ENCODE results near the gene AKT3. TPM values are rescaled to one million over a fixed set of nuclear protein-coding genes. Genes with fewer than 3 reads are reported as not detected.
"Not testable (repeated sequence)": the region's sequence is repeated elsewhere in the genome, so short reads cannot be mapped to it uniquely, and the experiment has no call there.

AKT3 gene
- total RNA-seq, 2 experiments from 2014 or later: 80.4 to 88.5 TPM

DNA sequence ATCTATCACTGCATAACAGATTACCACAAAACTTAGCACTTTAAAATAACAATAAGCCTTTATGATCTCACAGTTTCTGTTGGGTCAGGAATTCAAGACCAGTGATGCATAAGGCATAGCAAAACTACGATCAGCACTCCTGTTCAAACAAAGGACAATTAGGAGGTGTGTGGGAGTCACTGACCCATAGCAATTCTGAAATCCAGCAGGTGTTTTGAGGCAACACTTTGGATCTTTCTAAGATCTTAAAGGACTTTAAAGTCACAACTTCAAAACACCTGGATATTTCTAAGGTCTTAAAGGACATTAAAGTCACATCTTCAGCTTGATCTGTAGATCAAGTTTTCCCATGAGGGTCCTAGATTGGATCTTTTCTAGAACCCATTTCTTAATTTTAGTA lies 35.3 kb downstream of the AKT3 start:
- Histone ChIP-seq H3K36me3 (ENCODE audit: insufficient read depth, low read length) (peaks cover 3% of the 10 kb centered on the region), H3K4me1 (ENCODE audit: insufficient read depth, low read length) (no peaks in the 10 kb centered on the region), H3K27me3 (ENCODE audit: control insufficient read depth in 1 of 2, insufficient read depth in 2 of 2, low read length in 2 of 2) (no peaks in the 10 kb centered on the region), H3K4me3 (ENCODE audit: low read length) (no peak overlapping the region), H3K27ac (ENCODE audit: low read depth in 1 of 2, low read length in 2 of 2) (no peak overlapping the region), H3K9me3 (ENCODE audit: control insufficient read depth in 1 of 2, insufficient read depth in 1 of 2, low read length in 2 of 2) (peaks cover 10 to 14% of the 10 kb centered on the region in 2 experiments)
- TF ChIP-seq, protein P1, sequence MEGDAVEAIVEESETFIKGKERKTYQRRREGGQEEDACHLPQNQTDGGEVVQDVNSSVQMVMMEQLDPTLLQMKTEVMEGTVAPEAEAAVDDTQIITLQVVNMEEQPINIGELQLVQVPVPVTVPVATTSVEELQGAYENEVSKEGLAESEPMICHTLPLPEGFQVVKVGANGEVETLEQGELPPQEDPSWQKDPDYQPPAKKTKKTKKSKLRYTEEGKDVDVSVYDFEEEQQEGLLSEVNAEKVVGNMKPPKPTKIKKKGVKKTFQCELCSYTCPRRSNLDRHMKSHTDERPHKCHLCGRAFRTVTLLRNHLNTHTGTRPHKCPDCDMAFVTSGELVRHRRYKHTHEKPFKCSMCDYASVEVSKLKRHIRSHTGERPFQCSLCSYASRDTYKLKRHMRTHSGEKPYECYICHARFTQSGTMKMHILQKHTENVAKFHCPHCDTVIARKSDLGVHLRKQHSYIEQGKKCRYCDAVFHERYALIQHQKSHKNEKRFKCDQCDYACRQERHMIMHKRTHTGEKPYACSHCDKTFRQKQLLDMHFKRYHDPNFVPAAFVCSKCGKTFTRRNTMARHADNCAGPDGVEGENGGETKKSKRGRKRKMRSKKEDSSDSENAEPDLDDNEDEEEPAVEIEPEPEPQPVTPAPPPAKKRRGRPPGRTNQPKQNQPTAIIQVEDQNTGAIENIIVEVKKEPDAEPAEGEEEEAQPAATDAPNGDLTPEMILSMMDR (IDR thresholded peaks at IDR 0.05): no peak
- Mint-ChIP-seq H3K27ac (no peak overlapping the region), H3K4me1 (ENCODE audit: low read depth) (peaks cover 20% of the 10 kb centered on the region), H3K36me3 (ENCODE audit: low read depth) (peaks cover 71% of the 10 kb centered on the region), H3K4me3 (no peak overlapping the region), H3K9me3 (peaks cover 8% of the 10 kb centered on the region), H3K27me3 (no peaks in the 10 kb centered on the region)
- POLR2A ChIA-PET: interaction anchor here (0.8 kb wide), 1 partner anchor 23 kb away, joined by 3 read pairs; no protein-coding TSS in a partner anchor
- CTCF ChIA-PET: interaction anchor here (1.0 to 1.1 kb wide), 2 partner anchors 9 to 10 kb away, joined by 3 to 4 read pairs; no protein-coding TSS in a partner anchor
- intact Hi-C loops (cut with DNase I, micrococcal nuclease): no loop called here
- no peak for ATAC-seq (ENCODE audit: poor library complexity)
- no peak for DNase-seq

DNA sequence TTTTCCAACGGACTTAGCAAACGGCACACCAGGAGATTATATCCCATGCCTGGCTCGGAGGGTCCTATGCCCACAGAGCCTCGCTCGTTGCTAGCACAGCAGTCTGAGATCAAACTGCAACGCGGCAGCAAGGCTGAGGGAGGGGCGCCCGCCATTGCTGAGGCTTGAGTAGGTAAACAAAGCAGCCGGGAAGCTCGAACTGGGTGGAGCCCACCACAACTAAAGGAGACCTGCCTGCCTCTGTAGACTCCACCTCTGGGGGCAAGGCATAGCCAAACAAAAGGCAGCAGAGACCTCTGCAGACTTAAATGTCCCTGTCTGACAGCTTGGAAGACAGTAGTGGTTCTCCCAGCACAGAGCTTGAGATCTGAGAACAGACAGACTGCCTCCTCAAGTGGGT lies 42.7 kb downstream of the AKT3 start:
- H3K27me3 Mint-ChIP-seq; H3K27ac ChIP-seq (ENCODE audit: low read depth in 1 of 2, low read length in 2 of 2); CTCF ChIA-PET; H3K27me3 ChIP-seq (ENCODE audit: control insufficient read depth in 1 of 2, insufficient read depth in 2 of 2, low read length in 2 of 2); ATAC-seq (ENCODE audit: poor library complexity); H3K9me3 Mint-ChIP-seq; H3K36me3 ChIP-seq (ENCODE audit: insufficient read depth, low read length); H3K9me3 ChIP-seq (ENCODE audit: control insufficient read depth in 1 of 2, insufficient read depth in 1 of 2, low read length in 2 of 2); H3K4me3 ChIP-seq (ENCODE audit: low read length): not testable (repeated sequence)
- peak overlapping the region; percentile 79 for H3K27ac Mint-ChIP-seq
- intact Hi-C loops (cut with DNase I, micrococcal nuclease): loop anchor here (5.0 kb wide), 1 partner anchor 40 kb away; no protein-coding TSS in a partner anchor
- H3K4me1 ChIP-seq (ENCODE audit: insufficient read depth, low read length): peaks cover 27% of the 10 kb centered on the region
- H3K4me3 Mint-ChIP-seq: peak overlapping the region; percentile 12
- peaks cover 77% of the 10 kb centered on the region for H3K4me1 Mint-ChIP-seq (ENCODE audit: low read depth)
- peak in 12 of 14 experiments; percentile 5 to 56 (median 28) for DNase-seq
- H3K36me3 Mint-ChIP-seq (ENCODE audit: low read depth): peaks cover 68% of the 10 kb centered on the region
- POLR2A ChIA-PET: interaction anchor here (1.2 kb wide), 1 partner anchor 240 kb away, joined by 3 read pairs; no protein-coding TSS in a partner anchor

DNA sequence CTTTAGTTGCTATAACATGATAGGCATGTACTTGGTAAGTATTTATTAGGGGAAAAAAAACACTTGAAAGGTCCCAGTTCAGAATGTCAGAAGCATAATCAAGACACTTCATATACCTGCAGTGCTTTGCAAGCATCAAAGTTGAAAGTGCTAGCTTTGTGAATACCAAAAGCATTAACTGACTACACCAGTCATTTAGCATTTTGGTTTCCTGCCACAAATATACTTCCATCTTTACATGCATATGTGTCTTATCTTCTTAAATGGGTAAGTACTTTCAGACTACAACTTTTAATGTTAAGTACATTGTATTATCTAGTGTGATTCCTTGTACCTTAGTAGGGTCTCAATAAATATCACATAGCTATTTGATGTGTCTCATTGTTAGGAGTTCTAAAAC lies 43.7 kb downstream of the AKT3 start:
- TF ChIP-seq, protein P1 (IDR thresholded peaks at IDR 0.05): no peak
- H3K27ac ChIP-seq (ENCODE audit: low read depth in 1 of 2, low read length in 2 of 2): no peak overlapping the region
- DNase-seq (peak in 1 of 14 experiments; percentile 7), ATAC-seq (ENCODE audit: poor library complexity) (no peak)
- Mint-ChIP-seq H3K9me3 (no peaks in the 10 kb centered on the region), H3K4me1 (ENCODE audit: low read depth) (peaks cover 82% of the 10 kb centered on the region), H3K4me3 (peak overlapping the region; percentile 40), H3K27me3 (no peaks in the 10 kb centered on the region), H3K27ac (peak overlapping the region; percentile 62), H3K36me3 (ENCODE audit: low read depth) (peaks cover 61% of the 10 kb centered on the region)
- peaks cover 27% of the 10 kb centered on the region for H3K4me1 ChIP-seq (ENCODE audit: insufficient read depth, low read length)
- no peaks in the 10 kb centered on the region for H3K27me3 ChIP-seq (ENCODE audit: control insufficient read depth in 1 of 2, insufficient read depth in 2 of 2, low read length in 2 of 2)
- H3K4me3 ChIP-seq (ENCODE audit: low read length): no peak overlapping the region
- H3K36me3 ChIP-seq (ENCODE audit: insufficient read depth, low read length): no peaks in the 10 kb centered on the region
- H3K9me3 ChIP-seq (ENCODE audit: control insufficient read depth in 1 of 2, insufficient read depth in 1 of 2, low read length in 2 of 2): peaks cover 0 to 7% of the 10 kb centered on the region in 2 experiments
- intact Hi-C loops (cut with DNase I, micrococcal nuclease): loop anchor here (5.0 kb wide), 1 partner anchor 41 kb away; no protein-coding TSS in a partner anchor
- POLR2A ChIA-PET: no interaction called here
- CTCF ChIA-PET: no interaction called here
